ENCODE results near the gene EVL. TPM values are rescaled to one million over a fixed set of nuclear protein-coding genes. Genes with fewer than 3 reads are reported as not detected.

The EVL gene
- total and polyA plus RNA-seq, 10 of the 15 experiments (the other 5 are each of a cell fraction or from before 2014, with no cell fraction given), result 11.9 to 341 (median 89.8) TPM

- no peaks in the 10 kb centered on the region for H3K4me1 ChIP-seq (ENCODE audit: control insufficient read depth, insufficient read depth, low read length)
- H4K20me1 ChIP-seq (ENCODE audit: control insufficient read depth, insufficient read depth), result no peaks in the 10 kb centered on the region
- no peaks in the 10 kb centered on the region for H3K27me3 ChIP-seq (replicated peaks in 1 of 2; ENCODE audit: control insufficient read depth in 2 of 2, insufficient read depth in 2 of 2, low read length in 1 of 2)
- ChIA-PET CTCF (interaction anchor here (0.9 kb wide), 1 partner anchor 9 kb away, joined by 3 read pairs; no protein-coding TSS in a partner anchor), RAD21 (ENCODE audit: unreplicated experiment) (no interaction called here), SMC1A (ENCODE audit: uncharacterized antibody, unreplicated experiment) (interaction anchor here (1.3 kb wide), 1 partner anchor 12 kb away, joined by 3 read pairs; no protein-coding TSS in a partner anchor), POLR2A (interaction anchor here (1.0 kb wide), 1 partner anchor 28 kb away, joined by 3 read pairs; no protein-coding TSS in a partner anchor)
- no peak overlapping the region for H3K4me2 ChIP-seq (ENCODE audit: control insufficient read depth, insufficient read depth)
- H3K79me2 ChIP-seq (ENCODE audit: control insufficient read depth, insufficient read depth, low read length), result no peaks in the 10 kb centered on the region
- in situ Hi-C loops (cut with MboI), result no loop called here
- no peak overlapping the region for H3K9ac ChIP-seq (ENCODE audit: control insufficient read depth, insufficient read depth, low read length)
- H2AFZ ChIP-seq (ENCODE audit: control insufficient read depth, low read depth, low read length), result no peak overlapping the region
- no peak for TF ChIP-seq ZNF24 (IDR thresholded peaks at IDR 0.05)
- TF ChIP-seq RAD51 (IDR thresholded peaks at IDR 0.05), result no peak
- TF ChIP-seq BHLHE40 (IDR thresholded peaks at IDR 0.05; ENCODE audit: borderline replicate concordance in 1 of 2, low read depth in 2 of 2, low read length in 1 of 2), result no peak
- no peak for TF ChIP-seq EGR1 (IDR thresholded peaks at IDR 0.05; ENCODE audit: borderline replicate concordance in 1 of 2, low read depth in 2 of 2, low read length in 2 of 2)
- TF ChIP-seq MXI1 (IDR thresholded peaks at IDR 0.05; ENCODE audit: low read depth, low read length), result no peak
- TF ChIP-seq FOXK2 (IDR thresholded peaks at IDR 0.05), result no peak
- no peaks in the 10 kb centered on the region for H3K9me3 ChIP-seq (replicated peaks; ENCODE audit: control insufficient read depth, insufficient read depth, low read length)
- intact Hi-C loops (cut with micrococcal nuclease; ENCODE audit: unreplicated experiment), result no loop called here
- BruUV-seq (replicated peaks), result no TSS peak
- no peak for ATAC-seq
- H3K36me3 ChIP-seq (ENCODE audit: control insufficient read depth in 2 of 2, insufficient read depth in 2 of 2, low read length in 1 of 2), result no peaks in the 10 kb centered on the region
- 67% methylated on average over 7 of the region's 7 CpGs for WGBS (ENCODE audit: insufficient coverage, insufficient replicate concordance, low lambda C conversion rate, missing lambda C conversion rate)
- no peak for FAIRE-seq
- H3K4me3 ChIP-seq, result no peak overlapping the region
- DNase-seq (ENCODE audit: low read depth, low spot score), result no peak
- no peak overlapping the region for H3K27ac ChIP-seq (ENCODE audit: control insufficient read depth, insufficient read depth)
Measured at GRCh38 chr14:100030452-100031153, 34.6 kb upstream of the EVL start.

Measured in GM12878 (cell line).